Measurements from ENCODE around the gene ECE1. TPM values are rescaled to one million over a fixed set of nuclear protein-coding genes. Genes with fewer than 3 reads are reported as not detected.

Gene ECE1
- polyA plus RNA-seq, 2 donors, result 12.4 to 14.2 TPM

- H3K9me3 ChIP-seq (ENCODE audit: control insufficient read depth in 2 of 2, insufficient read depth in 1 of 2, low read depth in 1 of 2, low read length in 1 of 2), result no peaks in the 10 kb centered on the region
- no peaks in the 10 kb centered on the region for H3K27me3 ChIP-seq (ENCODE audit: control insufficient read depth in 1 of 2, insufficient read depth in 2 of 2, low read length in 2 of 2)
- no peak overlapping the region for H3K4me3 ChIP-seq (ENCODE audit: low read depth in 1 of 2, low read length in 2 of 2)
- 88 to 90% methylated on average over 8 of the region's 8 CpGs for WGBS, 2 donors
- H3K4me1 ChIP-seq (ENCODE audit: control insufficient read depth in 2 of 2, insufficient read depth in 2 of 2, low read length in 1 of 2), result peaks cover 0 to 7% of the 10 kb centered on the region in 2 donors
- peaks cover 3 to 21% of the 10 kb centered on the region in 2 donors for H3K36me3 ChIP-seq (ENCODE audit: control insufficient read depth in 2 of 2, insufficient read depth in 2 of 2, low read length in 1 of 2)
- H3K27ac ChIP-seq (ENCODE audit: low read depth in 2 of 2, low read length in 1 of 2), result no peak overlapping the region
Measured at GRCh38 chr1:21272540-21272939, 17.7 kb downstream of the ECE1 start.

GRCh38 chr1:21271550-21271949, 18.7 kb downstream of the ECE1 start:
- Histone ChIP-seq H3K27ac (ENCODE audit: low read depth in 2 of 2, low read length in 1 of 2) (no peak overlapping the region), H3K9me3 (ENCODE audit: control insufficient read depth in 2 of 2, insufficient read depth in 1 of 2, low read depth in 1 of 2, low read length in 1 of 2) (no peaks in the 10 kb centered on the region), H3K4me3 (ENCODE audit: low read depth in 1 of 2, low read length in 2 of 2) (no peak overlapping the region), H3K36me3 (ENCODE audit: control insufficient read depth in 2 of 2, insufficient read depth in 2 of 2, low read length in 1 of 2) (peaks cover 3 to 23% of the 10 kb centered on the region in 2 donors), H3K4me1 (ENCODE audit: control insufficient read depth in 2 of 2, insufficient read depth in 2 of 2, low read length in 1 of 2) (peaks cover 0 to 7% of the 10 kb centered on the region in 2 donors), H3K27me3 (ENCODE audit: control insufficient read depth in 1 of 2, insufficient read depth in 2 of 2, low read length in 2 of 2) (no peaks in the 10 kb centered on the region)
- WGBS, 2 donors, result 73 to 88% methylated on average over 6 of the region's 6 CpGs

GRCh38 chr1:21270086-21270689, 20.1 kb downstream of the ECE1 start:
- H3K27ac ChIP-seq (ENCODE audit: low read depth in 2 of 2, low read length in 1 of 2), result no peak overlapping the region
- WGBS, 2 donors, result 66 to 71% methylated on average over 9 of the region's 9 CpGs
- H3K4me1 ChIP-seq (ENCODE audit: control insufficient read depth in 2 of 2, insufficient read depth in 2 of 2, low read length in 1 of 2), result peaks cover 0 to 9% of the 10 kb centered on the region in 2 donors
- H3K36me3 ChIP-seq (ENCODE audit: control insufficient read depth in 2 of 2, insufficient read depth in 2 of 2, low read length in 1 of 2), result peaks cover 3 to 24% of the 10 kb centered on the region in 2 donors
- no peak overlapping the region for H3K4me3 ChIP-seq (ENCODE audit: low read depth in 1 of 2, low read length in 2 of 2)
- H3K9me3 ChIP-seq (ENCODE audit: control insufficient read depth in 2 of 2, insufficient read depth in 1 of 2, low read depth in 1 of 2, low read length in 1 of 2), result no peaks in the 10 kb centered on the region
- no peaks in the 10 kb centered on the region for H3K27me3 ChIP-seq (ENCODE audit: control insufficient read depth in 1 of 2, insufficient read depth in 2 of 2, low read length in 2 of 2)

- no peak overlapping the region for H3K27ac ChIP-seq (ENCODE audit: low read depth in 2 of 2, low read length in 1 of 2)
Measured at GRCh38 chr1:21269461-21270085, 20.7 kb downstream of the ECE1 start.

GRCh38 chr1:21268281-21269239, 21.7 kb downstream of the ECE1 start:
- H3K36me3 ChIP-seq (ENCODE audit: control insufficient read depth in 2 of 2, insufficient read depth in 2 of 2, low read length in 1 of 2), result peaks cover 3 to 24% of the 10 kb centered on the region in 2 donors

More at GRCh38 chr1:21269461-21270085, 20.7 kb downstream of the ECE1 start:
- peaks cover 0 to 9% of the 10 kb centered on the region in 2 donors for H3K4me1 ChIP-seq (ENCODE audit: control insufficient read depth in 2 of 2, insufficient read depth in 2 of 2, low read length in 1 of 2)
- WGBS, 2 donors, result 67 to 80% methylated on average over 7 of the region's 7 CpGs
- peaks cover 3 to 24% of the 10 kb centered on the region in 2 donors for H3K36me3 ChIP-seq (ENCODE audit: control insufficient read depth in 2 of 2, insufficient read depth in 2 of 2, low read length in 1 of 2)
- no peak overlapping the region for H3K4me3 ChIP-seq (ENCODE audit: low read depth in 1 of 2, low read length in 2 of 2)
- H3K27me3 ChIP-seq (ENCODE audit: control insufficient read depth in 1 of 2, insufficient read depth in 2 of 2, low read length in 2 of 2), result no peaks in the 10 kb centered on the region
- no peaks in the 10 kb centered on the region for H3K9me3 ChIP-seq (ENCODE audit: control insufficient read depth in 2 of 2, insufficient read depth in 1 of 2, low read depth in 1 of 2, low read length in 1 of 2)

GRCh38 chr1:21267191-21268077, 22.8 kb downstream of the ECE1 start:
- Histone ChIP-seq H3K9me3 (ENCODE audit: control insufficient read depth in 2 of 2, insufficient read depth in 1 of 2, low read depth in 1 of 2, low read length in 1 of 2) (no peaks in the 10 kb centered on the region), H3K36me3 (ENCODE audit: control insufficient read depth in 2 of 2, insufficient read depth in 2 of 2, low read length in 1 of 2) (peaks cover 3 to 18% of the 10 kb centered on the region in 2 donors), H3K27ac (ENCODE audit: low read depth in 2 of 2, low read length in 1 of 2) (no peak overlapping the region), H3K4me3 (ENCODE audit: low read depth in 1 of 2, low read length in 2 of 2) (no peak overlapping the region), H3K27me3 (ENCODE audit: control insufficient read depth in 1 of 2, insufficient read depth in 2 of 2, low read length in 2 of 2) (no peaks in the 10 kb centered on the region), H3K4me1 (ENCODE audit: control insufficient read depth in 2 of 2, insufficient read depth in 2 of 2, low read length in 1 of 2) (peaks cover 0 to 12% of the 10 kb centered on the region in 2 donors)
- 91 to 94% methylated on average over 16 of the region's 16 CpGs for WGBS, 2 donors

More at GRCh38 chr1:21268281-21269239, 21.7 kb downstream of the ECE1 start:
- Histone ChIP-seq H3K4me3 (ENCODE audit: low read depth in 1 of 2, low read length in 2 of 2) (no peak overlapping the region), H3K27ac (ENCODE audit: low read depth in 2 of 2, low read length in 1 of 2) (no peak overlapping the region), H3K4me1 (ENCODE audit: control insufficient read depth in 2 of 2, insufficient read depth in 2 of 2, low read length in 1 of 2) (peaks cover 0 to 9% of the 10 kb centered on the region in 2 donors), H3K9me3 (ENCODE audit: control insufficient read depth in 2 of 2, insufficient read depth in 1 of 2, low read depth in 1 of 2, low read length in 1 of 2) (no peaks in the 10 kb centered on the region), H3K27me3 (ENCODE audit: control insufficient read depth in 1 of 2, insufficient read depth in 2 of 2, low read length in 2 of 2) (no peaks in the 10 kb centered on the region)
- 63 to 75% methylated on average over 17 of the region's 17 CpGs for WGBS, 2 donors

GRCh38 chr1:21266119-21266774, 24.0 kb downstream of the ECE1 start:
- H3K4me3 ChIP-seq (ENCODE audit: low read depth in 1 of 2, low read length in 2 of 2), result no peak overlapping the region
- no peaks in the 10 kb centered on the region for H3K27me3 ChIP-seq (ENCODE audit: control insufficient read depth in 1 of 2, insufficient read depth in 2 of 2, low read length in 2 of 2)
- WGBS, 2 donors, result 77 to 91% methylated on average over 12 of the region's 12 CpGs
- H3K4me1 ChIP-seq (ENCODE audit: control insufficient read depth in 2 of 2, insufficient read depth in 2 of 2, low read length in 1 of 2), result peaks cover 0 to 23% of the 10 kb centered on the region in 2 donors
- H3K9me3 ChIP-seq (ENCODE audit: control insufficient read depth in 2 of 2, insufficient read depth in 1 of 2, low read depth in 1 of 2, low read length in 1 of 2), result no peaks in the 10 kb centered on the region
- H3K27ac ChIP-seq (ENCODE audit: low read depth in 2 of 2, low read length in 1 of 2), result no peak overlapping the region
- peaks cover 3 to 14% of the 10 kb centered on the region in 2 donors for H3K36me3 ChIP-seq (ENCODE audit: control insufficient read depth in 2 of 2, insufficient read depth in 2 of 2, low read length in 1 of 2)

- no peaks in the 10 kb centered on the region for H3K9me3 ChIP-seq (ENCODE audit: control insufficient read depth in 2 of 2, insufficient read depth in 1 of 2, low read depth in 1 of 2, low read length in 1 of 2)
Measured at GRCh38 chr1:21265644-21266043, 24.6 kb downstream of the ECE1 start.

More at GRCh38 chr1:21265644-21266043, 24.6 kb downstream of the ECE1 start:
- Histone ChIP-seq H3K4me1 (ENCODE audit: control insufficient read depth in 2 of 2, insufficient read depth in 2 of 2, low read length in 1 of 2) (peaks cover 0 to 27% of the 10 kb centered on the region in 2 donors), H3K27me3 (ENCODE audit: control insufficient read depth in 1 of 2, insufficient read depth in 2 of 2, low read length in 2 of 2) (no peaks in the 10 kb centered on the region), H3K27ac (ENCODE audit: low read depth in 2 of 2, low read length in 1 of 2) (no peak overlapping the region), H3K36me3 (ENCODE audit: control insufficient read depth in 2 of 2, insufficient read depth in 2 of 2, low read length in 1 of 2) (peaks cover 3 to 14% of the 10 kb centered on the region in 2 donors), H3K4me3 (ENCODE audit: low read depth in 1 of 2, low read length in 2 of 2) (no peak overlapping the region)
- 87 to 92% methylated on average over 6 of the region's 6 CpGs for WGBS, 2 donors

Data from esophagus (tissue), 2 donors.